Activated naive CD4-positive, alpha-beta T cell treated with anti-CD3 and anti-CD28 coated beads, Interleukin-2, amount 50 U/mL, for 72 hours (primary cell): ENCODE results near the gene MANBA. TPM values are rescaled to one million over a fixed set of nuclear protein-coding genes. Genes with fewer than 3 reads are reported as not detected.

Source experiments
- total RNA-seq, 2 donors: library from RNA; stranded (reverse); gene quantifications; one replicate each; pipeline ENCODE4 v1.2.3, GENCODE V29; 2022

Gene MANBA
- total RNA-seq, 2 donors from 2014 or later, result 12.3 to 20.6 TPM

Other genes with a start within 250 kb of the MANBA start
- gene UBE2D3, start 66.6 kb upstream of the MANBA start, total RNA-seq, result 100 to 1,000 TPM; 413 to 496 TPM
- gene CISD2, start 108.0 kb upstream of the MANBA start, total RNA-seq, result 10 to 100 TPM; 32.2 to 33.8 TPM